HG03175 (cell line): Measurements from ENCODE around the gene SLC2A9.

Experiments used
- ATAC-seq: cut with Tn5 transposase; IDR thresholded peaks from one replicate; pipeline ENCODE4 v1.9.1; 2021; ENCODE audit warnings: mild to moderate bottlenecking, moderate library complexity; ENCODE audit not compliant: unreplicated experiment

SLC2A9 gene

DNA sequence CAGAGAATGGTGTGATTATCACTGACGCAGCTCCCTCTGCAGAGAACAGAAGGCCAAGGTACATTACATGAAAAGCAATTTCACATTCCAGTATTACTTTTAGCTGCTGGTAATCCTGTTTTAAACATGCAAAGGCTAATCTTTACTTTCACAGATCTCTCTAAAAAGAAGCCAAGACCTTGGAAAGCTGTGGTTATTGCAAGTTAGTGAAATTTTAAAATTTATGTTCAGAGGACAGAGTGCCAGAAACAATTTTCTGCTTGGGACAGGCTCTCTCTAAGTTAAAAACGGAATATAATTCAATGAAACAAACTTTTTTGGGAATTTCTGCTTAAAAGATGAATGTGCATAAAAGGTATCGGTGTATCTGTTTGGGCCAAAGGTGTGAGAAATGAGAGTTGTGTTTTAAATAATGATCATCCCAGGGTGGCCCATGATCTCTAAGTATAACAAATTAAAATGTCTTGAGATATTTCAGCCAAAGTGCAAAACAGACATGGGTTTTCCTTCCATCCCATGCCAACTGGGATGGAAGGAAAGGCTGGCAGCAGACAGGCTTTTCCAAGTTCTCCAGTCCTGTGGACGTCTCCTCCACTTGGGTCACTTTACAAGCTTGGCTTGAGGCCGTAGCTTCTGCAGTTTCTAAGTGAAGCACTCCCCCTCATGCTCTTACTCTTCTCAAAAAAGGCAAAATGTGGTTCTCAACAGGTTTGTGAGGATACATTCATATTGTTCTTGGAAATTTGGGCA, 121.8 kb downstream of the SLC2A9 start:
- no peak for ATAC-seq

DNA sequence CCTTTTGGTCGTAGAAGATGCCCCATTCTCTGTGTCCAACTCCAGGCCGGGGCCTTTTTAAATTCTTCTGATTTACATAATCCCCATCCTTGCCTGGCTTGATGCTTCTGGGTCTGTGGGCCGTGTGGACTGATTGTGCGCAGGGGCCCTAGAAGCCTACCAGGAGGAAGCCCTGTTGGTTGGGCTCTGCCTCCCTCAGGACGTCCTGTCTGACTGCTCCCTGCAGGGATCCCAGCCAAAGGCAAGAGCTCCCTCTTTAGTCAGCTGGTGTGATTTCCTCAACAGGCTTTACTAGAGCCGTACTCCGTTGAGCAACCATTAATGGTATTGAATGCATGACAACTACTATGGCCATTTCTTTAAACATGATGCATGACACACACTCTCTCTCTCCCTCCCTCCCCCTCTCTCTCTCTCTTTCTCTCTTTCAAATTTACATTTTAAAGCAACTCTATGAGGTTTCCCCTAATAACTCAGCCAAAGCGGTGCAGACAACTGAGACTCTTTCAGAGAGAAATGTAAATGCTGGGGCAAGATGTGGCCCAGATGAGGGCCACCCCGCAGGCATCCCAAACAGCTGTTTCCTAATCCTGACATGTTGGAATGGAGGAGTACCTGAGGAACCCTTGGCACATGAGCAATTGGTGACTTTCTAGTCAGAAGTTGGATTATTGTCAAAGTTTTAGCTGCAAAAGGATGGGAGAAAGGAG, 122.5 kb downstream of the SLC2A9 start:
- no peak for ATAC-seq

DNA sequence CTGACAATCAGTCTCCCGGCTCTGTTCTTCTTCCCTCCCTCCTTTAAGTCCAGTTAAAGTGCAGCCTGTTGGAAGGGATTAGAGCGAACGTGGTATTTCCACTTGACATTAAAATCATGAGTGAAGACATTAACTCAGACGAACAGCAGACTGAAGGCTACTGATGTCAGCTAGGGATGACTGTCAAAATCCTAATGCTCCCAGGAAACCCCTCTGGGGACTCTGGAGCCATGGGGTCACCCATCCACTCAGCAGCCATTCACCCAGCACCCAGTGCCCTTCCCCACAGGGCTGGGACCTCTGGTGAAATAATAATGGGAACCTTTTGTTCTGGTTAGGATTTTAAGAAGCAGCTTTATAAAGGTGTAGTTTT, 126.0 kb downstream of the SLC2A9 start:
- ATAC-seq: no peak

DNA sequence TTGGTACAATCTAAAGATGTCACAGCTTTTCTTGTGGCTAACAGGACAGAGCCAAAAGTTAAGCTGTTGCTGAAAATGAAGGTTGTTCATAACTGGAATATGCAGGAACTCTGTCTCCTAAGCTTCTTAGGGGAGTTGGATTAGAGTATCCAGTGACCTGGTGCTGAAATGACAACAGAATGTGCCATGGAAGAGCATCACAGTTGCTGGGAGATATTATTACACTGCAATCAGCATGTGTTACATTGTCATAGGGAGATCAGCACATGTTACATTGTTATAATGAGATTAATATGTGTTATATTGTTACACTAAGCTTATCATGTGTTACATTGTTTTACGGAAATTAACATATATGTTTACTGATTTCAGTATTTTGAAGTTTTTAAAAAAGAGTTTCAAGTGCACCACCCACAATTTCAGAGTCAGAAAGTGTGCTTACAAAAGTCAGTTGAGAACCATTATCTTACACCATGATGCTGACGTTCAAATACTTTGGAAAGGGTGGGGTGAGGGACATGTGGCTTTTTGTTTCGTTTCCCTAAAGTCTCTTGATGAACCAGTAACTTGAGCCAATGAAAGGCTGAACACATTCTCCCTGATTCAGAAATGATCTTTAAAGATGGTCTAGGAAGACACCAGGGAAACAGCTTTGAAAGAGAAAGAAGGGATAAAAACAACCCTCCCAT, 126.5 kb downstream of the SLC2A9 start:
- no peak for ATAC-seq

DNA sequence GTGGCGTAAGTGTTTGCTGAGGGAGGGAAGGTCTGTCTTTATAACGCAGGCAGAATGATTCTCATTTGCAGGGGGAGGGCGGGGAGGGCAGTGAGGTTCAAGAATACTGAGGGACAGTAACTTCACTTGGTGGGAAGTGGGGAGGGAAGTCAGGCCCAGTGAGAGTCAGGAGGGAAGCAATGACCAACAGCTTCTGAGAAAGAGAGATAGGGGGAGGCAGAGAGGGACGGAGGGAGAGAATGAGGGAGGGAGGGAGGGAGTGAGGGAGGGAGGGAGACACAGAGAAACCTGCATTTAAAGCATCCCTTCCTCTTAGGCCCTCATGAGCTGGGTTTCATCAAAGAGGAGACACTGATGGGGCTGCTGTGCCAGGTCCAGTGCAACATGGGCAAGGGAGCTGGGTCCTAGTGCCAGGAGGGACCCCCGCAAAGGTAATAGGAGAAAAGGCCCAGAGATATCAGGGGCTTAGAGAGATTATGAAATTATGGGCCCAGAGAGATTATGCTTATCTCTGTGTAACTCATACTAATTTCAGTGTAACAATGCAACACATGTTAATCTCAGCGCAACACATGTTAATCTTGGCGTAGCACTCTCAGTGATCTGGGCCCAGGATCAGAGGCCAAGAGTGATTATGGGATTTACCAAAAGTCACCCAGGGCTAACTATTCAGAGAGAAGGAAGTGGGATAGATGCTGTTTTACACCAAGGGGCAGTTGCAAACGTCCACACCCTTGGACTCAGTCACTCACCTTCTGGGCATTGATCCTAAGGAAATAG, 127.8 kb downstream of the SLC2A9 start:
- ATAC-seq: no peak

DNA sequence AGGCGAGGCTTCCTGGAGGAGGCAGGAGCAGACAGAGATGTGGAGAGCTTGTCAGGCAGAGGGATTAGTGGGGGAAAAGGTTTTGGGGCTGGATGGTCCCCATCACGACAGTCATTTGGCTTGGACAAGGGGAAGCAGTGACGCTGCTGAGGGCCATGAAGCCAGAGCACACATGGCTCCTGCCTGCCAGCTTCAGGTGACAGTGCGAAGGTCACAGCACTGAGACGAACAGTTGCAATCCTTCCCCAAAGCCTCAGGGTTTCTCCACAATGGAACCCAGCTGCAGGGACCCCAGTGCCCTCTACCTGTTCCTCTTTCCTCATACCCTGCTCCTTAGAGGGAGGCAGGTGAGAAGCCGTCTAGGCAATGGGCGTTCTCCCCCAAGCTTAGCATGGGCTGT, 129.6 kb downstream of the SLC2A9 start:
- no peak for ATAC-seq

DNA sequence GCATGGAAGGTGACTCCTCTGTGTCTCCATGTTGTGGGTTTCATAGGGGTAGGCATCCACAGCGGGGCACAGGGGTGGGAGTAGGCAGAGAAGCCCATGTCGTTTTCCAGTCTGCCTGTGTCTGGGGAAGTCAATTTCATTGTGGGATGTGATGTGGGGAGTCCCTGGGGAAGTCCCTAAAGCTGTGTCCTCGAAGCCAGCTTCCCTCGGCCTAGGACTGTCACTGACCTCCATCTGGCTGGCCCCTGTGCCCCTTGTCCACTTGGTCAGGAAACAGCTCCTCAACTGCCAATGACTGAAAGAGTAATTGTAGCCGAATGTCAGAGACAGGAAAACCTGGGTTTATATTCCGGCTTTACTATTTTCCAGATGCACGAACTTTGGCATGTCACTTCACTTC, 130.2 kb downstream of the SLC2A9 start:
- ATAC-seq: no peak

DNA sequence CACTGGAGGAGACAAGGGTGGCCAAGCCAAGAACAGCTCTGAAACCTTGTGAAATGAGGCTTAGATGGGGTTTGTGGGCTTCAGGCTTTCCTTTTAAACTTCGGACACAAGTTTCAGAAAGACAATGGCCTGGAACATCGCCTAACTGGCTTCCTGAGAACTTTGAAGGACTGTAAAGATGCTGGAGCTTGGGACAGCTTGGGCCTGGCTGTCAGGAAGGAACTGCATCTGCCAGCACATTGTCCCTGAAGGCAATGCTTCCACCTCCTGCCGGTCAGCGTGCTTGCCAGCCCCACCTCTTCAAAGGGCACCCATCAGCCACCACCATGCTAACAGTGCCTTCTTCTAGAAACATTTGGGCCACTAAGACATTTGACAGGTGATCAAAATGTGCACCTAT, 132.0 kb downstream of the SLC2A9 start:
- no peak for ATAC-seq

DNA sequence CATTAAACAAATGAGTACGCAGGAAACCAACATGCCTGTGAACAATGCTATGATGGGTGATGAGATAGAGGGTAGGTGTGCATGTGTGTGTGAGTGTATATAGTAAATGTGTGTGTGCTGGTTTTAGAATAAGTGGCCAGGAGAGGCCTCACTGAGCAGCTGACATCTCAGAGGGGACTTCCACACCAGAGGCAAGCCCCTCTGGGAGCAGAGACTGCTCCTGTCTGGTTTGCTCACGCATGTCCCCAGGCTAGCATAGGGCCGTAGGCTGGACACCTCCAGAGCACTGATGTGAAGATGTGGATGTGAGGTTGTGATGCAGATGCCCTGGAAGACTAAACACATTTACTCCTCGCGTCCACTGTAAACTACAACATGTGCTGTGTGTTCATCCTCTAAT, 135.3 kb downstream of the SLC2A9 start:
- no peak for ATAC-seq

DNA sequence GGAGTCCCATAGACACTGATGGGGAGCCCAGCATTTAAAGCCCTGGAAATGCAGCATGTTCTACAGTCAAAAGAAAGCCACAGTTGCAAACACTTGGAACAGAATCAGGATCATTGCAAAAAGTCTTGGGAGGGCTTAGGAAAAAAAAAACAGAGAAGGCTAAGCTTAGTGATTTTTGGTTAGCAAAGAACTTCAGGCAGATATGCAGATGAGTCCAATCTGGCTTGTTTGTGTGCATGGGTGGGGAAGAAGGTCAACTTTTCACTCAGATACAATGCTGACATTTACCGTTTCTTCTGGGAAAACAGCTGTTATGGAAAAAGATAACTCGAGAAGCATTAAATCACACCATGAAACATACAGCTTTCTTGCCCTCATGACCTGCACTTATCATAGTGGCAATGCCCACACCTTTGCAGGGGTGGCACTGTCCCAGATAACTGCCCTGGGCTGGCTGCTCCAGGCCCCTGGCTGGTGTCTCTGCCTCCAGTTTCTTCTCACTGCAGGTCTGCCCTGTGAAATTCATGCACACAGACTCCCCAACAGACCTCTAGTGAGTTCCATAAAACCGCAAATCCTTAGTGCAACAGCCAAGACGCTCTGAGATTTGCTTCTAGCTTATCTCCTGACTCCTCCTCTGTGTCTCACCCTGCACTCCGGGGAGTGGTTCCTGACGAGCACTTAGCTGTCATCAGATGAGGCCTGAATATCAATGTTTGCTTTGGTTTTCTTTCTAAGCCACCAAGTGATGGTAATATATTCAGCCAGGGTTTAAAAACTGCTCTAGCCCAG, 140.7 kb downstream of the SLC2A9 start:
- no peak for ATAC-seq

DNA sequence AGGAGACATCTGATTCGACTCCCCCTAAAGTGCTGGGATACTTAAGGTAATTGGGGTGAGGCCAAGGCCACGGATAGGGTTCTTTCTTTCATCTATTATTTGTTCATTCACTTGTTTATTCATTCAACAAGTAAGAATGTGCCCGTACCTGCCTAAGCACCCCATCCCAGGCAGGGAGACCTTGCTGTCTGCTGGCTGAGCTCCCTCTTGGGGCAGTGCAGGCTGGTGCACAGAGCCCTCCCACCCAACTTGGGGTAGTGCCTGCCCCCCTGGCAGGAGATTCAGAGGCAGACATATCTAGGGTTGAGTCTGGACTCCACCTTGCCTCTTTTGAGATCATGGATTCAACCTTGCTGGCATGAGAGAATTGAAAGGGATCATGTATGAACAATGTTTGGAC, 144.2 kb downstream of the SLC2A9 start:
- ATAC-seq: no peak

DNA sequence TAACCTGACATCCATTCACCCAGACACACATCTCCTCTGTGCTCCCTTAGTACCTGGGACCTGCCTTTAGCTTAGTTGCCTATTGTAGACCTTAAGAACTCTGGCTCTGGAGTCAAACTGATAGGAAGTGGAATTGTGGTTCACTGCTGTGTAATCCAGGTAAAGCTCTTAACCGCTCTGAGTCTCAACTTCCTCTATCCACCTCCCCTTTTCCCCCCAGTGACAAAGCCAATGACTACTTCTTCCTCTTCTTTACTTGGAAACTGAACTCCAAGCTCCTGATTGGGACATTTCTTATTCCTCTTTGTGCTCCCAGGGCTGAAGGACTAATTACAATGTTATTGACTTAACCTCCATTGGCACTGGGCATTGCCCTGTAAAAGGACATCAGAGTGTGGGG, 145.8 kb downstream of the SLC2A9 start:
- ATAC-seq: no peak

DNA sequence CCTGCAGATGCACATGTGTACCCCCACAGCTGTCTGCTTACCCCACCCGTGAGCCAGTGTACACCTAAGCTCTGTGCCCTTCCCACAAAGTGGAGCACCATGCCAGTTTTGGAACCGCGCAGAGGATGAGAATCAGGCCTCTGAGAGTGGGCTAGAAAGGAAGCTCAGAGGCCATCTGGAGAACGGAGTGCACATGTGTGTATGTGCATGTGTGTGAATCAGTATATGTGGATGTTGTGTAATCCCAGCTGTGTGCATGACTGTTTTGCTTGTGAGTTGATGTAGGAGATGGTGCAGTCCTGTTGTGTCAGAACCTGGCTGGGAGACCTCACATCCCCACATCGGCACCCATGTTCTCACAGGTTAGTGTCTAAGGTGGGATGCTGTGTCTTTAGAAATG, 146.9 kb downstream of the SLC2A9 start:
- no peak for ATAC-seq

DNA sequence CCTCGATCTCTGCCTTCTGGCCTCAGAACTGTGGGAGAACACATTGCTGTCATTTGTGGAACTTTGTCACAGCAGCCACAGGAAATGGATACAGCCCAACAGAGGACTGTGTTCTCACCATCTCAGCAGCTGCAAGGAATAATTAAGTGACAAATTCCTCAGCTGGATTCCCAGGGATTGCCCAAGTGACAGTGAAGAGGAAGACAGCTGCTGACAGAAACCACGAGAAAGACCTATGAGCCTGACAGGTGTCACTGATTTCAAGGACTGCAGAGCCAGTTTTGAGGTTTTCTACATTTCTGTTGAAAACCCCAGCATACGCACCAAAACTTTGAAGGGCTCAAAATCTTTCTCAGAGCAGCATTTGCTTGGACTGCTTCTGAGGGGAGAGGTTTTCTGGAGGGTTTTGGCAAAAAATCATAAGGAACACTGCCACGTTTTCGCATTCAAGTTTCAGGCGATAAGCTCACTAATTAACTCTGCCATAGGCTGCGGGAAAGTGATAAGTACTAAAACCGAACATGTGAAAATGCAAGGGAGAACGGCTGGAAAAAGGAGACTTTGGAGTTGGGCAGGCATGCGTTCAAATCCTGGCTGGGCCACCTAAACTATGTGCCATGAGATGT, 151.0 kb downstream of the SLC2A9 start:
- ATAC-seq: no peak

DNA sequence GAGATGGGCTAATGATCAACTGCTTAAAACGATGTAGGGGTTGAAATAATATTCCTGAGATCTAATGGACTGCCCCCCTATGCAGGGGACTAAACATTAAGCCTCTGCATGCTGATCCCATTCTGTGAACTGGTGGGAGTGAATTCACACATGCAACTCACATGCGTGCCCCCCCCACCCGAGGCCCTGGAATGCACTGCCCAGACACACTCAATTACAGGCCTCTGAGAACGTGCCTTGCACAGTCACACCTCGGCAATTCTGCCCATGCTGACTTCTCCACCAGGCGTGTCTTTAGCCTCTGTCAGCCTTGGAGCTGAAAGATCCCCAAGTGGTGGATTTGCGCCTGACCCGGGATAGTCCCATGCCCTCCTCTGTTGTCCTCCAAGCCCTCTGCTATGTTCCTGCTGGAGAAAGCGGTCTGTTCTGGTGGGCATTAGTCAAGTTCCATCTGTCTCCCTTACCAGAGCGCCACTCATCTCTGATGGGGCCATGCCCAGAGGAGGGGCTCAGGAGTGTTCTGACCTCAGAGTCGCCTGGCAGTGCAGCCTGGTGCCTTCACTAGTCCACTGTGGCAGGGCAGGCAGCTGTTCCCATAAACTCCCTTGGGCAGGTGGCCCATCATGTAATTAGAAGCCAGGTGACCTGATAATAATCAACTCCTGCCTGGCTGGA, 153.4 kb downstream of the SLC2A9 start:
- ATAC-seq: no peak

DNA sequence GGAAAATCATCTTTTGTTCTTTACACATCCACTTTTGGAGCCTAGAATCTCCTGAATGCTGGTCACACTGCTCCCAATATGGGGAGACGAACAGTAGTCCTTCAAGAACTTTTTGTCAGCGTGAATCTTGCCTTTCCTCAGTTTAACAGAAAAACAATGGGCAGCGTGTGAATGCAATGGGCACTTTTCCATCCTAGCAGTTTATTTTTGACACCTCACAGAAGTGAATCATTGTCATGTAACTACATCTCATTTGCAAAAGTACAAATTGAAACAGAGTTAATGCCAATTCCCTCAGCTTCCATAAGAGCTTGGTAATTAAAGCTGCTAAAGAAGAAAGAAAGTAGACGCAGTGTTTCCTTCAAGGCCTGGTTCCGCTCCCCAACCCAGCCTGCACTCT, 154.4 kb downstream of the SLC2A9 start:
- no peak for ATAC-seq

DNA sequence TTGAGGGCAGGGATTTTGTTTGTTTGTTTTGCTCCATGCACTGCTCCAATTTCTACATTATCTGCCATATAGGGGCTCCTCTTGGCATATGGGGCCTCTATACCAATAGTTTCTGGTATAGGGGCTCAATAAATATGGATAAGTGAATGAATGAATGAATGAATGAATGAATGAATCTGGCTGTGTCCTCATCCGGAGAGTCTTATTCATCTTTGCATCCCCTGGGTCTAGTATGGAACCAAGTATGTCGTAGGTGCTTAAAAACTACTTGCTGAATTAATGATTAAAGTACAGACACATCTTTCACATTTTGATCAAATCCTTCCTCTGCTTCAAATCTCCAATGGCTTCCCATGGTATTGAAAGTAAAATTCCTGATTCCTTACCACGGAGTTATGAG, 159.7 kb downstream of the SLC2A9 start:
- ATAC-seq: no peak

DNA sequence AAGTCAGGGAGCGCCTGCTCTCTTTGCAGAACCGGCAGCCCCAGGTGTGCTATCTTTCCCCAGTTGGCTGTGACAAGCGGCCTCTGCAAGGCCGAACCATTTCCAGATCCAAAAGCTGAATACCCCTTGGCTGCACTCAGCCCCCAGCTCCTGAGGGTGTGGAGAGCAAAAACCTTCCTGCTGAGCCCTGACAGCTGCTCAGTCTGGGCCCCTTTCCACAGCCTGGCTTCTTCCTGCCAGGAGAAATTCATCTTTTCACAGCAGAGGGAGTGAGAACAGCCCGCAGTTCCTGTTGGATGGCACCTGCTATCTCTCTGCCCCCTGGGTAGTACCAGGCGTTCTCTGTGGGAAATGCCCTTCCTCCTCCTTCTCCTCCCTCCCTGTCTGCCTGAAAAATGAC, 161.5 kb downstream of the SLC2A9 start:
- ATAC-seq: no peak

DNA sequence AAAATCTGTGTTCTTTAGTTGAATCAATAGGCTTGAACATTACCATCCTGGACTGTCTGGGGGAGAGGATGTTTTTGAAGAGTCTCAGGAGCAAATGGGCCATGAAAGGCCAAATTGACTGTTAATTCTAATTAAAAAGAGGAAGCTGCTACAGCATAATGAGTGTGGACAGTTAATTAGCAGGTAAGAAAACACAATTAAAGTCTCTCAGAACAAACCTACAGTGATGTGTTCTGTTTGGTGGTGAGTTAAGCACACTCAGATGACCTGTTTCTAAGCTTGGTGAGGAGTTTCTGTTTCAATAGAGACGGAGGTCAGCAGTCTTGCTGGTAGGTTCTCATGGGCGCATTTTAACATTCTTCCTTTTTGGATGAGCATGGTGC, 171.8 kb downstream of the SLC2A9 start:
- ATAC-seq: no peak
